Measurements from ENCODE around the gene PLXNA2.

PLXNA2 gene

DNA sequence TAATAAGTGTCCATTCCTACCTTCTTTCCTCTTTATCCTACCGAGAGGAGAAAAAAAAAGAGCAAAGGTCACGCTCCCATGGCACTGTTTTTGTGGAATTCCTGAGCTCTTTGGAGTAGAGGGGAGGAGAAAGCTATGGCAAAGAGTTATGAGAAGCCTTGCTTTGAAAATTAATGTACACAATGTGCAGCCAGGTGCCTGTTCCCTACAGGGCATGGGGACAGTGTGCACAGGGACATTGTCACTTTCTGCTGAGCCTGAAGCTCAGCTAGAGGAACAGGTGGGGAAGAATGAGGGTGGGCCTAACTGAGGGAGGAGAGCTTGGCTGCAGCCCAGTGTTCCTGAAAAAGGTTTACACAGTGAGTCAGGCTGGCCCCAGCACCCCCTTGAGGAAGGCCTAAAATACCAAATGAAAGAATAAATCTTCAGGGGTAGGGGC is 66.1 kb downstream of the PLXNA2 start:
- peak; percentile 82 for DNase-seq

DNA sequence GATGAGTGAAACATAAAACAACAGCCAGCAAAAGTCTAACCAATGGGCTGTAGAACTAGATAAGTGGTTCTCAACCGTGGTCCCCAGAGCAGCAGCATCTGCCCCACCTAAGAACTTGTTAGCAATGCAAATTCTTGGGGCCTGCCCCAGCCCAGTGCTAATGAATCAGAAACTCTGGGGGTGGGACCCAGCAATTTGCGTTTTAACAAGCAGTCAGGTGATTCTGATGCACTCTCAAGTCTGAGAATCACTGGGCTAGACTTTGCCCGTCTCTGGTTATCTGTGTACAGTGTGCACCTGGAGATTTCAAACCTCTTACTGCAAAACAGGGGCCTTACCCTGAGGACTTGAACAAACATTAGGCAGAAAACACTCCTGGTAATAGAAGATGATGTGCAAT is 66.5 kb downstream of the PLXNA2 start:
- peak; percentile 83 for DNase-seq

DNA sequence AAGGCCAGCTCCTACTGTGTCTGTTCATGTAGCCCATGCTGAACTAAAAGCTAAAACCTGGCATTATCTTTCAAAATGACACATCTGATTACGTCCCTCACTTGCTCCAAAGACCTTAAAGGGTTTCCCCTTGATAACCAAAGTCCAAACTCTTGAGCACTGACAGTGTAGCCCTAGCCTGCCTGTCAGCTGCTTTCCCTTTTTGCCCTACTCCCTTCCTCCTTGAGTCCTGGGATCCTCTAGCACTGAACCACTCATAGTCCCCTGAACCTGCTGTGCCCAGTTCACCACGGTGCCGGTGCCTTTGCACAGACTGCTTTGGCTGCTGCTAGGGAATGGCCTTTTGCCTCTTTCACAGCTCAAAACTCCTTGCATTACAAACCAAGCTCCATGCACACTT is 67.5 kb downstream of the PLXNA2 start:
- DNase-seq, result no peak

DNA sequence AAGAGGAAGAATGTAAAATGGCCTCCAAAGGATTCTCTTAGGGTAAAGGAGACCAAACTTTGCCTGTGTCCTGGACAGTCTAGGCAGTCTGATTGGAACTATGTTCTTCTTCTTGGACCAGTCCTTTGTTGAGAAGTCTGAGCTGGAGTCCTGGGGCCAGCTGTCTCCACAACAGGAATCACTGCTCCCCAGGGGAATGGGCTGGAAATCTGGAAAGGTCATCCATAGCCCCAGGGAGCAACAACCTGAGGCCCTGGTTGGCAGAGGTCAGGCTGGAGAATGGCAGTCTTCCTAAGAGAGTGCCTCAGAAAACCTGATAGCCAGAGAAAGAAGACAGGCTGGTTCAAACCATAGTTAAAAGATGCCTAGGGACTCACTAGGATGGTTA is 68.7 kb downstream of the PLXNA2 start:
- no peak for DNase-seq

DNA sequence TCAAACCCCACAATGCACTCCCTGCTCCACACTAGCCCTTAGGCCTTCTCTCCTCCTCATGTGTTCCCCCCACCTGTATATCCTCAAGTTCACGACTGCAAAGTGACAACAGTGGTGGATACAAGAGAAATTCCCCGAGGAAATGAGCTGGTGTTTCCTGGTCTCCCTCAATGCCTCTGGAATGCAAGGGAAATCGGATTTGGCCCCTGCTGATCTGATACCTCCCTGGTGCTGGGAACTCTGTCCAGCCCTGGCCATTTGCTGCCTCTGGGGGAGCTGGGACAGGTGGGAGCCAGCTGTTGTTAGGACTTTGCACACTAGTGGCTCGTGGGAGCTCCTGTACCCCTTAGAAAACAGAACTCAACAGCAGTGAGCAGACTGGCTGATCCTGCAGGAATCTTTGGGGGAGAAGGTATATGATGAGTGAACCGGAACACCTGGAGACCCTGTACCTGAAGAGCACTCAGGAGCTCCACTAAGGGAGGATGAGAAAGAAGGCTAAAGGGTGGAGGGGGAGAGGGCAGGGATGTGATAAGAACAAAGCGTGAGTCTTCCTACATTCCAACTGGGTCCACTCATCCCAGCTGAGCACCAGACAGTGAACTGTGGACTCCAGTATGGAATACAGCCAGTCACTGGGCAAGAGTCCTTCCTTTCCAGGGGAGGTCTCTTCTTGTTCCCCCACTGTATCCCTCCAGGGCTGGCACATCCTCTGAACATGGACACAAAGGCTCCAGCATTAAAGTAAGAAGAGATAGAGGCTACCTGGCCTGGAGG is 69.3 kb downstream of the PLXNA2 start:
- no peak for DNase-seq

DNA sequence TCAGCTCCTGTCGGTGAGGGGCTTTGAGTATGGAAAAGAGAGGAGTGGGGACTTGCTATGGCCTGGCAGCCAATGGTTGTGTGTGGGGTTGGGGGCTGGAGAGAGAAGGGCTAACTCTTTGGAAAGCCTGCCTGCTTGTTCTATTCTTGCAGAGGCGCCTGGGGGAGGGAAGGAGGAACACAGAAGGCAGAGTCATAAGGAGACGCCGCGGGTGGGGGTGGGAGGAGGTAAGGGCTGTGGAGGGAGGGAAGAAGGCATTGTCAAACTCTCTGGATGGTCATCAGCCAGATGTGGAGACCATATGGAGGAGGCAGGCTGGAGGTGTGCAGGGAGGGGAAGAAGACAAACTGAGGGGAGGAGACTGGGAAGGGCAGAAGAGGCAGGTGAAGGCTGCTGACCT is 70.0 kb downstream of the PLXNA2 start:
- no peak for DNase-seq

DNA sequence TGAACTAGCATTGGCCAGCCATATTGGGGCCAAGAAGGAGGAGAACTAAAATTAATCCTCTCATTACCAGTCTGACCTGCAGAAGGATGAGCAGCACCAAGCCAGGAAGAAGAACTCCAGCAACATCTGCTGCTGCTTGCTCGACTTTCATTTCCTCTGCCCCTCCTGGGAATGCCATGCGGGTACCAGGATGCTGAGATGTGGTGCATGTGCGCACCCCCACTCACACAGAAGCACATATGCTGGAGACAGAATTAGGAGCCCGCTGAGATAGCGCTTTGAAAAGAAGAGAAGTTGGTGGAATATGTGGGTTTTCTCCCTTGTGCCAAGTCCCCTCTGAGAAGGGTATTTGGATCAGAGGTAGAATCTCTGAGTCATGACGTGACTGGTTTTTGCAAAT is 70.4 kb downstream of the PLXNA2 start:
- DNase-seq, result no peak

DNA sequence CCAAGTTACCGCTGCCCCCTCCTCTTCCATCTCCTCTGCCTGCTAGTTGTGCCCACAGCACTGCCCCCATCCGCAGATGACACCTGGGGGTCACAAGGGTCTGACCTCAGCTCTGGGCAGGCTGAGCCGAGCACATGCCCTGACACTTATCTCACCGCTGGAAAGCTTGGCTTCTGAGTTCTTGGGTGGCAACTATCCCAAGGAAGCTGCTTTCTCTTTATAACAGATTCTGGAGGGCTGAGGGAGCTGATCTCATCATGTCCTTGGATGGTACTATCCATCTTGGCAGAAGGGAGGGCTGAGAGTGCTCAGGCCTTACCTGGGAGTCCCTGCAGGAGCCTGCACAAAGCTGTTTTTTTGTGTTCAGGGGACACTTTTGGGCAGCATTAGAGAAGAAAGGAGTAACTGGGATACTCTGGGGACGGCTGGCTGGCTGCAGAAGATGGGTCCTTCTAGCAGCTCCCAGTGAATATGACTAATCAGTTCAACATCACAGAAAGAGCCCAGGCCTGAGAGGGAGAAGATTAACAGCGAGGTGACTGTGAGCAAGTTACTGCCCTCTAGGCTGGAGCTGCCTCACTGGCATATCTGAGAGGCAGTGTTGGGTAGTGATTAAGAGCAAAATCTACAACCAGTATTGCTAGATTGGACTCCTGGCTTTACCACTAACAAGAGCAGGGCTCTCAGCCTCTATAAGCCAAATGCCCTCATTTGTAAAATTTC is 71.6 kb downstream of the PLXNA2 start:
- no peak for DNase-seq

DNA sequence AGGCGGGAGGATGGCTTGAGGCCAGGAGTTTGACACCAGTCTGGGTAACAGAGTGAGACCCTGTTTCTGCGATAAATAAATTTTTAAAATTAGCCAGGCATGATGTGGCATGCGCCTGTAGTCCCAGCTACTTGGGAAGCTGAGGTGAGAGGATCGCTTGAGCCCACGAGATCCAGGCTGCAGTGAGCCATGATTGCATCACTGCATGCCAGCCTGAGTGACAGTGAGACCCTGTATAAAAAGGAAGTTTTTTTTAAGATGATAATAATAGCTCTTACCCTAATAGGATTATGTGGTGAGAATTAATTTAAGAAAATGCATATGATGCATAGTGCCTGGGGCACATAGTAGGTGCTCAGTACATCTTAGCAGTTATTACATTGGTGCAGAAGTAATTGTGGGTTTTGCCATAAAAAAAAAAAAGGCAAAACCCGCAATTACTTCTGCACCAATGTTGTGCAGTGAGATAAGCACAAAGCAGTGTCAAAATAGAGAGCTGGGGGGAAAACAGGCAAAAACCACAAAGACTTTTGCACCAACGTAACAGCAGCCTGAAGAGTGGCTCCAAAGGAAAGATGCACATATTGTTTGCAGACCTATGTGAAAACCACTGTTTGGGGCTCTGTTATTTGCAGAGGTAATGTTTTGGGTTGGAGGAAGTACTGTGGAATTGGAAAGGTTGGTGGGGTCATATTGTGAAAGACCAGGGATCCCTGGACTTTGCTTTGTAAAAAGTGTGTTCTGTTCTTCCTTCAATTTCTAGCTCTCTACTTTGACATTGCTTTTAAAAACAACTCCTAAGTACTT is 72.4 kb downstream of the PLXNA2 start:
- DNase-seq, result no peak

DNA sequence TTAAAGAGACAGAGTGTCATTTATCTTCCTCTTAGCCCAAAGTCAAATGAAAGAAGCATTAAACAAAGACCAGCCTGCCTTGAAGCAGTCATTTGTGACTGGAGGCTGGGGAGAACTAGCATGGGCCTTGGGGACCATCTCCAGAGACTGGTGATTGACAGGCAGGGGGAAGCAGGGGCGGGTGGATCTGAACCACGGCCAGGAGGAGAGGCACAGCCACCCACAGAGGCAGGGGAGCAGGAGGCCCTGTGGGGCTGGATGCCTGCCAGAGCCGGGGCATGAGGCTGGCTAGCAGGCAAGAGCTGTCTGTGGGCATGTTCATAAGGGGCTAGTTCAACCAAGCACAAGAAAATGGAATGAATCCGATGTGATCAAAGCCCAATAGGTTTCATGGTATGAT is 73.9 kb downstream of the PLXNA2 start:
- DNase-seq, result peak; percentile 56

DNA sequence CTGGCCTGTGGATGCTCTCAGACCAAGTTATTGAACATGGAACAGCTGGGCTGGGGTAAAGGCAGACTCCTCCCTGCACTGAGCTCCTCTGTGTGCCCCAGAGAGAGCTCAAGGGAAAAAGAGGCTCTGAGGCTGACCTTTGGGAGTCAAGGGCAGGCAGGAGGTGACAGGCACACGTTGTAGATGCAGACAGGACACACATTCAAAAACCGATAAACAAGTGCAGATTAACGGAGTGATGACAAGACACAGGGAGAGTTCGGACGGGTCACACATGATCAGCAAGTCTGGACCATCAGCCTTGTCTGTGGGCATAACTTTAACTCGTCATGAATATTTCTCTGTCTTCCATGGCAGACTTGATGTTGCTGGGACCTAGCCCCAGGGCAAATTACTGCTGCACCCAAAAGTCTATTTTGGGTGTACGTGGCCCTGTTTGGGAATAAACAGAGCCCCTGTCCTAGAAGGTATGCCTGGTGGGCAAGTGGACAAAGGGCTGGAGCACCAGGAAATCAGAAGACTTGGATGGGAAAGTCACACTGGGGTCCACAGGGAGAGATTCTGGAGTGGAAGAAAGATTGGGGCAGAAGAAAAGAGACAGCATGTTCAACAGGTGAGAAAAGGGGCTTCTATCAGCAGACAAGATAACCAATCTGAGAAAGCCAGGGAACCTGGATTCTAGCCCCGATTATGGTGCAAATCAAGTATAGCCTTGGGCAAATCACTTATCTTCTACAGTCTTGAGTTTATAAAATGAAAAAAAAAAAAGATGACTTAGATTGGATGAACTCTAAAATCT is 74.9 kb downstream of the PLXNA2 start:
- DNase-seq, result no peak

DNA sequence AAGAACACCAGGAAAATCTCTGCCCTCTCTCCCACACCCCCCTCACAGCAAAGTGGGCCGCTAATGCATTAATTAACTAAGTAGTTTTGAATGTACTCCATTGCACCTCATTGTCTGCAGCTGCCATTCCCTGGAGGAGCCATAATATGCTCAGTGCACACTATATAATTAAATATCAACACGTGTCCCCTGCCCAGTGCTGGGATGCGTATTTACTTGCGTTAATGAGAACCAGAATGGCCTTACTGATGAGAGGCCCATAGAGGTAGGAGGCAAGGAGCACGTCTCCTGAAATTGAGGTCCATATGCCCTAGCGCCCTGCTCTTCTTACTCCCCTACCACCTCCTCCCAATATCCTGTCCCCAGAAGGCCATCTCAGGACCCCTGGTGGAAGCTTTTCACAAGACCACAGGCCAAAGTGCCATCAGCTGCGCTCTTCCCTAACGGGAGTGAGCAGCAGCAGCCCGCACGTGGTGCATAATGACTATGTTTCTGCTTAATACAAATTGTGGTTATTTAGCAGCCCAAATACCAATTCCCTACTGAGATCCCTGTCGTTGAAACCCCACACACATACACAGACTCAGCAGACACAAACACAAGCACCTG is 76.8 kb downstream of the PLXNA2 start:
- peak; percentile 28 for DNase-seq

DNA sequence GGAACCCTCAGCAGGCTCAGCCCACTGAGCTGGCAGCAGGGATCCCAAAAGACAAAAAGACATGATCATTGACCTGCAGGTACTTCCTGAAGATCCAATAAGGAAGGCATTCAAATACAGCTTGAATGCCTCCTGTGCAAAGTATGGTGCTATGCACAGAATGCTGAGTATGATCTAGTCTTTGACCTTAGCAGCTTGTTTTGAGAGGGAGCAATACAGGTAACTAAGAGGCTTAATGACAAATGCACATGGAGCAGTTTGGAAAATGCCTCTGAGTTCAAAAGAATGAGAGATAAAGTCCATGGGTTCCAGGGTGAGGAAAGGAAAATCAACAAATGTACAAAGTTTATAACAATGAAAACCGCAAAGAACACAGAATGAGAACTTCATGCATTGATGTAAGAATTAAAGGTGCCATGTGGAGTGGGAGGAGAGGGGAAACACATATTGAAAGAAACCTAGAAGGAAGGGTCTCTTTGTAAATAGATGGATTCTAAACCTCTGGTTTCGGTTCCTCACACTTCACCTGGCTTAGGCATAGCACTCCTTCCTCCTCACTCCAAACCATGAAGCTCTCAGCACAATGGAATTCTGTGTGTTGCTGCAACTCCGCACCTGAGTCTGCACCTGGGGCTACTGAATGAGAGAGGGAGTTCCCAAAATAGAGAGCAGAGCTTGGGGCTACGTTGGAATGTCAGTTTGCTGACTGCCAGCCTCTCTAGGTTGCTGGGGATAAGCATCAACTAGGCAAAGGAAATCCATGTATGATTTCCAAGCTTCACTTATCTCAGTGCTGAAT is 77.6 kb downstream of the PLXNA2 start:
- DNase-seq, result no peak

DNA sequence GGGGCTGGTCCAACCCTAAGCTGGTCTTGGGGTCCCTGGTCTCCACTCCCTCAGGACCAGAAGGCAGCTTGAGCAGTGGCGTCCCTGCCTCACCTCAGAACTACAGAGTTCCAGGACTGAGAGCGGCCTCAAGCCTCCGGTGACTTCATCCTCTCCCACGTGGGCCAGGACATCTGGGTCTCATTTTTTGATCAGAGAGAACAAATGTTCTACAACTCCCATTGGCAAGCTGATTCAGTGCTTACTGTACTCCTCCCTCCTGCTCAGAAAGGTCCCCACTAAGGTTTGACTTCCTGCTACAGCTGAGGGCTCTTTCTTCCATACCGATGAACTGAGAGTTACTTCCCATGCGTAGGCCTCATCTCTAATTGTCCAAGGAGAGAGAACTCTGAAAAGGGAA is 78.5 kb downstream of the PLXNA2 start:
- no peak for DNase-seq

DNA sequence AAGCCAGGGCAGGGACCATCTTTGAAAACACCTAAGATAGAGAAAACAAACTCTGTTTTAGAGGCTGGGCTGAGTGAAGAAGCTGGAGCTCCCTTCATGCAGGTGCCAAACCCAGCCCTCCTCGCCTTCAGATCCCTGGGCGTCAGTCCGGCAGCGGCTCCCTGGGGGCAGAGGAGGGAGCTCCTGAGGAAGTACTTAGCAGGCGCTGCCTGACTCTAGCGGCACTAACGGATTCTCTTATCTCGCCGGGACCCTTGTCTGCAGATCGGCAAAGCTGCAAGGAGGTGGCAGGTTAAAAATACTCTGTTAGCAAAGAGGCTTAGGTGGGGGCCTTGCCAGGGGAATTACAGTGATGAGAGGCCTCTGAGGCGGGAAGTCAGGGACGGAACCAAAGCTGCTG is 79.6 kb downstream of the PLXNA2 start:
- no peak for DNase-seq

DNA sequence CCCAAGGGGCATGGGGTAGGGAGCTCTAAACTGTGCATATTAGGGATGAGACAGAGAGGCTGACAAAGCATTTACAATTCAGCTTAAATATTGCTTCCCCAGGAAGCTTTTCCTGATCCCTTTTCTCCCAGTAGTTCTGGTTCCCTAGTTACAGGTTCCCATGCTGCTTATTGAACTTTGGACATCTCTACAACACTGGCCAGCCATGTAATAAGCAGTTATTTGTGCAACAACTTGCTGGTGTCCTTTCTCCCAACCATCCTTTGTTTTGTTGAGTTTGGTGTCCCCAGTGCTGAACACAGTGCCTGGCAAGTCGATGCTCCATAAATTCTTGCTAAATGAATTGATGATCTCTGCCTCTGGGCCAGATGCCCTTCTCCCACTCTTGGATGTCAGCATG is 80.6 kb downstream of the PLXNA2 start:
- no peak for DNase-seq

DNA sequence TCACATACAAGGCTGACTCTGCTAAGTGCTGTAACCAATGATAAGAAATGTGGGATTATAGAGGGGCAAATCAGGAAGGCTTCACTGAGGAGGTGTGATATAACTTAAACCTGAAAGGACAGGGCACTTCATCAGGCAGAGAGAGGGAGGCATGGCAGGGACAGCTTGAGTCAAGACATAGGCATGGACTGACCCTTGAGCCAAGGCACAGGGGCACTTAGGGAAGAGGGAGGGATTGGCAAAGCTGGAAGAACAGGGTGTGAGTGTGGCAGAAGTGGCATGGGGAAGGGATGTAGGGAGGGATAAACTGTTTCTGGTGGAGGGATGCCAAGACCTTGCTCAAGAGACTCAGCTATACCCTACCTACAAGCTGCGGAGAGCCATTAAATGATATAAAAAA is 81.3 kb downstream of the PLXNA2 start:
- no peak for DNase-seq

DNA sequence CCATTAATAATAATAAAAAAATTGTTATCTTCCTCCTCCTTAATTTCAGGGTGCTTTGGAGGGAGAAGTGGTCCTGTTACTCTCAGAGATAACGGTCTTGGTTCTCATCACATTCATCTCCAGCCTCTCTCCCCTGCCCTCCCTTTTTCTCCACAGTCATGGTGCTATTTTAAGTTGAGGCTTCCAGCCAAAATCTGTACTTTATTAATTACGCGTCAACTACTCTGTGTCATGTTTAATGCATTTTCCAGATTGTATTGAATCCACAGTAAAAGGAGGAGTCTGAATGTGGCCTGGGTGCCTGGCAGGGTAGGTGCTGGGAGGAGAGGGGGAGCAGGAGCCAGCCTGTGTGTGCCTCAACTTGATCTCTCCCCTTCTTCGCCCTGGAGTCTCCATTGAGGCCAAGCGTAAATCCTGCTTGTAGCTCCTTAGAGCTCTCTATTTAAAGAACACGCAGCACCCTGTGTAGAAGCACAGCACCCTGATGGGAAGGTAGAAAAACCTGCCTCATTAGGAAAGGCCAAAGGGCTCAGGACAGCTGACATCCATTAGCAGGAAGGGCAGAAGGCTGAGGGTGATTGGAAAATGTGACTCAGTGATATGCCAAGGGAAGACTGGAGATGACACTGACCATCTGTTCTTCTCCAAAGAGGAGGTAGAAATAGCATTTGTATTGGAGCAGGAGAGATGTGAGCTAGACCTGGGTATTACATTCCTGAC is 82.4 kb downstream of the PLXNA2 start:
- no peak for DNase-seq

DNA sequence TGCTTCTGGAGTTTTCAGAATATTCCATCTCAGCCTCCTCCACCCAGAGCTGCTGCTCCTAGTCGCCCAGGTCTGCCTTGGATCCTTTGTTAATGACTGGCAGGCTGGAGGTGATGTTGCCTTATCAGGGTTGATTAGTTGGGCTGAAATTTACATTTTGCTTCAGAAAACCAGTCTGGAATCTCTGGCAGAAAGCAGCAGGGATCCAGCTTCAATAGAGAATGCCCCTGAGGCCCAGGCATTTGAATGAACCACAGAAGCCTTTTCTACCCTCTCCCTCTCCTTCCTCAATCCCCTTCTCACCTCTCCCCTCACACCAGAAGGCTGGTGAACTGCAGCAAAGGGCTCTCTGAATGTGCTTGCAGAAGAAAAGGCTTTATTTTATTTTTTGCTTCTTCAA is 83.2 kb downstream of the PLXNA2 start:
- DNase-seq, result no peak

DNA sequence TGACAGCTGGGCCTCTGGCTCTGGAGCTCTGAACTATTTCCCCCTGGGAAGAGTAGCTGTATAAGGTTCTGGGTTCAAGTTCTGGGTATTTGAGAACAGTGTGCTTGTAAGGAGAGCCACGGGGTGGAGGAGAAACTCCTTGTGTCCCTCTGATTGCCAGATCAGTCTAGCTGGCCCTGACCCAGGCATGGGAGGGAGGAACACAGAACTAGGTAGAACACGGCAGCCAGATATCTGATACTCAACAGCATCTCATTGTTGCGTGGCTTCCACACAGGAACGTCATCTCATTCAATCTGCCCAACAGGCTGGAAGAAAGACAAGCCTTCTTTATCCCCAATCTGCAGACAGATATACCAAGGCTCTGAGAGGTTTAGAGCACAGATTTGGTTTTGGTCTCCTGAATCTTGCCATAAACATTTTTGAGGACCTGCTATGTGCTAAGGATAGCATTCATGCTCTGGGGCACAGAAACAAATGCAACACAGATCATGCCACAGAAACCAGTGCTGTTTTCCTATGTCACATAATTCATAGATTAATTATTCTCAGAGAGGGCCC is 83.8 kb downstream of the PLXNA2 start:
- no peak for DNase-seq

Data from DMS153 (cell line).